IPS-15b (cell line): Measurements from ENCODE around the gene SIPA1L2.
A peak's percentile ranks its signal among the peaks of the same experiment; 100 is the strongest.

Experiments
- H3K27me3 ChIP-seq: one replicate; pipeline ENCODE4 v1.6.1; 2013; ENCODE audit warnings: low read length; ENCODE audit not compliant: control insufficient read depth, insufficient read depth
- H3K36me3 ChIP-seq: one replicate; pipeline ENCODE4 v1.6.1; 2013; ENCODE audit warnings: low read length; ENCODE audit not compliant: control insufficient read depth, insufficient read depth
- H3K4me1 ChIP-seq: one replicate; pipeline ENCODE4 v1.6.1; 2013; ENCODE audit warnings: mild to moderate bottlenecking, low read length; ENCODE audit not compliant: control insufficient read depth, insufficient read depth
- H3K4me3 ChIP-seq: one replicate; pipeline ENCODE4 v1.5.1; 2013; ENCODE audit warnings: low read depth, low read length
- H3K9ac ChIP-seq: one replicate; pipeline ENCODE4 v1.6.1; 2013; ENCODE audit warnings: low read depth, mild to moderate bottlenecking, low read length
- H3K9me3 ChIP-seq: one replicate; pipeline ENCODE4 v1.6.1; 2013; ENCODE audit warnings: mild to moderate bottlenecking, low read length; ENCODE audit not compliant: control insufficient read depth, insufficient read depth

Gene SIPA1L2

DNA sequence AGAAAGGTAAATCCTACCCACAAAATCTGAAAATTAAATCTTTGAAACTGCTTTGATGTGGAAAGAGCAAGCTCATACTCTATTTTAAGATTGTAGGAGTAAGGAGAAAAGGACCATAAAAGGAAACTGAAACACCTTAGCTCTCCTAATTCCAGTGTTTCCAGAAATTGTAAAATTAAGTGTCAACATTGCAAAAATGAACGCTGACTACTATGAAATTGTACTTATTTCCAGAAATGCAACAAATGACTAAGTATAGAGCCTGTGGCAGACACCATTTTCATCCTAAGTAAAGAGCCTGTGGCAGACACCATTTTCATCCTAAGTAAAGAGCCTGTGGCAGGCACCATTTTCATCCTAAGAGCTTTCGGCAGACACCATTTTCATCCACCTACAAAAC is 6.9 kb upstream of the SIPA1L2 start:
- Histone ChIP-seq H3K9ac (no peak overlapping the region), H3K27me3 (peaks cover 3% of the 10 kb centered on the region), H3K9me3 (no peaks in the 10 kb centered on the region), H3K4me3 (no peak overlapping the region), H3K4me1 (no peaks in the 10 kb centered on the region), H3K36me3 (no peaks in the 10 kb centered on the region)

DNA sequence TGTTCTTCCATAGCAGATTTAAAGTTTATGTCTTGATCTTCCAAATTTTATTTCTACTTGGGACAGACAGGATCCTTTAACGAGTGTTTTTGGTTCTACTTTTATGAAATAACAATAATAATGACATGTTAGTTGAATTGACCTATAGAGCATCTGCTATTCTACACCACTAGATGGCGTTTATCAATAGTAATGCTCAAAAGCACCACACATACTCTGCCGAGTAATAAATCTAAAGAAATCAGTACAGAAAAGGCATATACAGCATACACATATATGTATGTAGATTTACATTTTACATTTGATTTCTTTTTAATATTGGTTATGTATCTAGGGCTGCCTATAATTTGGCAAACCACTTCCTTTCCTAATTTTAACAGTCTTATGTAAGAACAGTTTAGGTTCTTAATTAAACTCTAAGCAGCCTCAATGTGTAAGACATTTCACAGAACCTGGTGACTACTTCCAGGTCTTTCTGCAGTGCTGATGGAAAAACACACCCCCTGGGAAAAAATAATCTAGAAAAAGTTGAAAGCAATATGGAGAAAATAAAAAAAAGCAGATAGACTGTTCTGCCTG is 5.9 kb upstream of the SIPA1L2 start:
- peaks cover 8% of the 10 kb centered on the region for H3K27me3 ChIP-seq
- no peaks in the 10 kb centered on the region for H3K4me1 ChIP-seq

DNA sequence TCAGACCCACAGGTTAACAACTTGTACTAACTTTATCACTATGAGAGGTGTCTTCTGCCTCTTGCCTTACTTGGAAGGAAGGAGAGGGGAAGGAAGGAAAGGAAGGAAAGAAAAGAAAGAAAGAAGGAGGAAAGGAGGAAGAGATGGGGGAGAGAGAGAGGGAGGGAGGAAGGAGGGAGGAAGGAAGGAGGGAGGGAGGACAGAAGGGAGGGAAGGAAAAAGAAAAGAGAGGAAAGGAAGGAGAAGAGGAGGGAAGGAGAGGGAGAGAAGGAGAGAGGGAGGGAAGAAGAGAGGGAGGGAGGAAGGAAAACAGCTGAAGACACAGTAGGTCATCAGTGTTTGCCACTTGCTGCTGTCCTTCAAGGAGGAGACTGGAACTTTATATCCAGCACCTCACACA is 5.3 kb upstream of the SIPA1L2 start:
- Histone ChIP-seq H3K27me3 (peaks cover 8% of the 10 kb centered on the region), H3K4me1 (no peaks in the 10 kb centered on the region), H3K9me3 (no peaks in the 10 kb centered on the region), H3K36me3 (no peaks in the 10 kb centered on the region), H3K4me3 (no peak overlapping the region), H3K9ac (no peak overlapping the region)

More for the DNA sequence above, 5.9 kb upstream of the SIPA1L2 start:
- H3K9me3 ChIP-seq: no peaks in the 10 kb centered on the region
- H3K36me3 ChIP-seq: no peaks in the 10 kb centered on the region
- no peak overlapping the region for H3K4me3 ChIP-seq
- no peak overlapping the region for H3K9ac ChIP-seq

DNA sequence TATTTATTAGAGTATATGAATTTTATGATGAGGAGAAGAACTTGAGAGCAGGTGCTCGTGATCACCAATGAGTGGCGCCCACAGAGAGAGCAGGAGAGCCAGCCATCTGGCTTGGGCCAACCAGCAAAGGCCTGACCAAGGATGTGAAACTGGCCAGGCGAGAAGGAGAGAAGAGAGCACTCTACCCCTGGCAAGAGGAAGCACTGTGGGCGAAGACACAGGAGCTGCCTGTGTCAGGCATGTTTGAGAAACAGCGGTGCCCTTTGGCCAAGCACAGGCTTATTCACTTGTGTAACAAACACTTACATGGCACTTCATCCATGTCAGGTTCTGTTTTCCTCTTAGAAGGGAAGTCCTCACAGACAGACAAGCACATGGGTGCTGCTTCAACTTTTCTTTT is 4.2 kb upstream of the SIPA1L2 start:
- Histone ChIP-seq H3K27me3 (peaks cover 11% of the 10 kb centered on the region), H3K4me3 (no peak overlapping the region), H3K4me1 (no peaks in the 10 kb centered on the region), H3K9me3 (no peaks in the 10 kb centered on the region), H3K9ac (no peak overlapping the region), H3K36me3 (no peaks in the 10 kb centered on the region)

DNA sequence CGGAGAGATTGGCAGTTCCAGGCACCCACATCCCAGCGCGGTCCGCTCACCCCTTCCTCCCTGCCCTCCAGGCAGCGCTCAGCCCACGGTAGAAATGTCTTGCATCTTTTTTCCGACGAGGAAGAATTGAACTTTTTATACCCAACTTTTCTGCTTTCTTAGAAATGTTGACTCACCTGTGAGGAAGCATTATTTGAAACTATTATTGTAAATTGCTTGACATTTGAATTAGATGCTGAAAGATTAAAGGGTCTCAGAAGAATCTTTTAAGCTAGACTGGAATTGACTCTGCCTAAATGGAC is 912 bp upstream of the SIPA1L2 start:
- Histone ChIP-seq H3K9ac (no peak overlapping the region), H3K27me3 (peaks cover 25% of the 10 kb centered on the region)

DNA sequence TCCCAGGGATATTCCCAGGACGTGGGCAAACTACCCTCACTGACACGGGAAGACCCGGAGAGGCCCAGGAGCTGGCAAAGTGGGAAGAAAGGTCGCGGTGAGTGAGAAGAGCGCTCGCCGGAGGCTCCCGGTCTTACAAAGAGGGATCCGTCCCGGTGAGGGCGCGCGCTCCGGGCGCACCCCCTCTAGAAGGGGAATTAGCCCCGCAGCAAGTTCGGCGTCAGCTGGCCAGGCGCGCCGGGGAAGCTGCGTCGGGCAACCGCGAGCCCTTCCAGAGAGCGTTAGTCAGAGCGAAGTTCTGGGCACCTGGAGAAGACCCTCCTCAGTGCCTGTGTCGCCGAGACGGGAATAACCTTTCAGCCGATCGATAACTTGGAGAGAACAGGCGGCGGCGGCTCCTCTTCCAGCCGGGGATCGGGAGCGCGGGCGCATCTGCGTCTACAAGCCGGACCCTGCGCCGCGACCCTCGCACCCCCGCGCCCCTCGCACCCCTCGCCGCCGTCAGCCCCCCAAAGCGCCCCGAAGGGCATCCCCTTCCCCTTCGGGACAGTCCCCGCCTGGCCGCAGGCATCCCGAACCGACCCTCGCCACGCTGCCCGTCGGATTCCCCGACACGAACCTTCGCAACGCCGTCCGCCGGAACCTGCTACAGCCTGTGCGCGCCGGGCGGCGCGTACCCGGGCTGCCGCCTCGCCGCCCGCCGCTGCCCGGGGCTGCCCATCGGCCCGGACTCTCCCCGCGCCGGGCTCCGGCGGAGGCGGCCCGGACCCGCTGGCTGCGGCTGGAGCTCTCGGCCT is 485 bp downstream of the SIPA1L2 start:
- Histone ChIP-seq H3K4me3 (peak overlapping the region; percentile 45), H3K36me3 (no peaks in the 10 kb centered on the region), H3K9me3 (no peaks in the 10 kb centered on the region), H3K9ac (no peak overlapping the region), H3K27me3 (peaks cover 25% of the 10 kb centered on the region), H3K4me1 (no peaks in the 10 kb centered on the region)

More for the DNA sequence above, 912 bp upstream of the SIPA1L2 start:
- H3K4me3 ChIP-seq: peak overlapping the region; percentile 30
- no peaks in the 10 kb centered on the region for H3K4me1 ChIP-seq
- H3K9me3 ChIP-seq: no peaks in the 10 kb centered on the region
- no peaks in the 10 kb centered on the region for H3K36me3 ChIP-seq

DNA sequence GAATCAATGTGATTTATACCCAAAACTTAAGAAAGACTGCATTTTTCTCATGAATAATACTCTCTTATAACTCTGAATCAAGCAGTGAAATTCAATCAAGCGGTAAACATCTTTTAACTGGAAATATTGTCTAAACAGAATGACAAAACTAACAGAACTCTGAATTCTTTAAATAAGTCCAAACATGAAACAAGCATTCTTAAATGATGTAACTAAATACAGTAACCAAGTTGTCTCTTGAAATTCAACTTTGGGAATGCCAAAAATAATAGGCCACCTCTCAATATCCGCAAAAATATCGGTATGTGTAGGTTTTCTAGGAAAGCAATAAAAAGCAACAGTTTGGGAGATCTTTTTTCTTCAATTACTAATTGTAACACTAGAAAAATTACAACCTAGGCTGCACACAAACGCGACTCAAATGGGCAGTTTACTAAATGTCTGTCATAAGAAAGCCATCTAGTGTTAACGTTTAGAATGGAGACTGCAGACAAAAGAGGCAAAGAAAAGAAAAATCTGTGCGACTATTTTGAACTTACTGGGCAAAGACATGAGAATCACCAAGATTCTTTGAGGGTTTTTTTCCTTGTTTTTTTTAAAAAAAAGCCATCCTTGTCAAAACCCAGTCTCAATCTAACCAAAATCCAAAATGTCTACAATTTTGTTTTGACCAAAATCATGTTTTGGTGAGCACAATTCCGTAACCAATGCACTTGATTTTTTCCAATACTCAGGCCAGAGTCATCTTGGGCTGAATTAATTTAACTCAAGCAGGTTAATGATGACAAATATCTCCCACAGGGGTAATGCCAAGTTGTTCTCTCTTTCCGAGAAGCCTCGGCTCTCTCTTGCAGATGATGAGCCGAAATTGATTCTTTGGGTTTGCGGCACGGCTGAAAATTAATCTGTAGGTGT is 1.3 kb downstream of the SIPA1L2 start:
- Histone ChIP-seq H3K4me1 (no peaks in the 10 kb centered on the region), H3K4me3 (peak overlapping the region; percentile 45), H3K9ac (no peak overlapping the region), H3K9me3 (no peaks in the 10 kb centered on the region), H3K36me3 (no peaks in the 10 kb centered on the region), H3K27me3 (peaks cover 25% of the 10 kb centered on the region)

DNA sequence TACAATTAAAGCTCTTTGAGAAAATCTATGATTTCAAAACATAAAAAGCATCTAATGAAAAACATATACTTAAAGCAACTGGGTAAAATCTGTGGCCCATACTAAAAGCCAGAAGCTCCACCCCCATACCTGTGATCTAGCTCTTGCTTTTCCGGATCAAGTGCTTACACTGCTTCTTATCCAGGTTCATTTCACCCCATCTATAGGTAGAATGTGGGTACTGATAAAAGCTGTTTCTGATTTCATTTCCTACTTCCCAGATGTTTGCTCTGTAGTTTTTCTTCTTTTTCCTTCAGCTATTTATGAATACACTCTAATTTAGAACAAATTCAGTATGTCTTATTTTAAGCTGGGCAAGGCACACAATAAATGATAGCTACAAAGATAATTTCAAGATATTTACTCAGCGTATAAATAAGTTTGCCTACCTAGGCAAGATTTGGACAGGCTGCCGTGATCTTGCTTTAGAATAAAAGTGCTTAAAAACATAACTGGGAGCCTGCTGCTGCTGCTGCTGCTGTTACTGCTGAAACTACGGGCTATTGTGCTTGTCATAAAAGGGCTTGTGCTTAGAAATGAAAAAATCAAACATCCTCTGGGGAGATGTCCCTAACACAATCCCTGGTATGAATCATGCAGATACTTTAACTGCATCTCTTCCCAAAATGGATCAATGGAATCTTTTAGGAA is 2.1 kb downstream of the SIPA1L2 start:
- H3K4me3 ChIP-seq: no peak overlapping the region
- H3K36me3 ChIP-seq: no peaks in the 10 kb centered on the region
- peaks cover 25% of the 10 kb centered on the region for H3K27me3 ChIP-seq
- no peaks in the 10 kb centered on the region for H3K9me3 ChIP-seq
- no peak overlapping the region for H3K9ac ChIP-seq
- peaks cover 2% of the 10 kb centered on the region for H3K4me1 ChIP-seq

DNA sequence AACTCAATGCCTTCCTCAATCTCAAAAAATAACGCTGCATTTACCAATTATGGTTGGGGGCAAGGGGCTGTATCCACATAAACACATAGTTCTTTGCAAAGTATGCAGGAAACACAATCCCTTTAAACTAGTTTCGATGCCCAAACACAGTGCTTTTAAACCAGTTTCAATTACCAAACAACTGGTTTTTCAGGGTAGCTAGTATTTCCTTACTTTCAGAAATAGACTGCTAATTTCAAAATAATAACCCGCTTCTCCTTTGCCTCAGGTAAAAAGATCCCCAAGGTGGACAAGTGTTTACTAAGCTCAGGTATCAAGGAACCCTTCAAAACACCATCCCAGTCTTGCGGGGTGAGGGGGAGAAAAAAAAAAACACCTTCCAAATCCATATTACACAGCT is 2.8 kb downstream of the SIPA1L2 start:
- H3K9ac ChIP-seq: no peak overlapping the region
- H3K9me3 ChIP-seq: no peaks in the 10 kb centered on the region
- H3K36me3 ChIP-seq: no peaks in the 10 kb centered on the region
- no peak overlapping the region for H3K4me3 ChIP-seq
- peaks cover 5% of the 10 kb centered on the region for H3K4me1 ChIP-seq
- H3K27me3 ChIP-seq: peaks cover 24% of the 10 kb centered on the region

DNA sequence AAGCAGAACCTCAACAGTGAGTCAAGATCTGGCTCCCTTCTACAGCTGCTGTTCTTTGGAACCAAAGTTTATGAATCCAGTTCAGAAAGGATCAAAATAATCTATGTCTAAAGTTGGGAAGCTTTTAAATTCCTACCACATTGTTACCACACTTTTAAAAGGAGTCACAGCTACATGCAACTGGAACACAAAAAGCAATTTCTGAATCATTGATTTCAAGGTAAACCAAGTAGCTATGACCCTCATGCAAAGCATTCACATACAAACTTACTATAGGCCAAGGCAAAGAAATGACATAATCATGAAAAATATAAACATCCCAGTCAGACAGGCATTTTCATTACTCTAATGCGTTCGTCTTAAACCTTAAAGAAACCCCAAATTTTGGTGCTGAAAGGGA is 3.5 kb downstream of the SIPA1L2 start:
- Histone ChIP-seq H3K4me1 (peaks cover 5% of the 10 kb centered on the region), H3K9ac (no peak overlapping the region), H3K27me3 (peaks cover 22% of the 10 kb centered on the region)

DNA sequence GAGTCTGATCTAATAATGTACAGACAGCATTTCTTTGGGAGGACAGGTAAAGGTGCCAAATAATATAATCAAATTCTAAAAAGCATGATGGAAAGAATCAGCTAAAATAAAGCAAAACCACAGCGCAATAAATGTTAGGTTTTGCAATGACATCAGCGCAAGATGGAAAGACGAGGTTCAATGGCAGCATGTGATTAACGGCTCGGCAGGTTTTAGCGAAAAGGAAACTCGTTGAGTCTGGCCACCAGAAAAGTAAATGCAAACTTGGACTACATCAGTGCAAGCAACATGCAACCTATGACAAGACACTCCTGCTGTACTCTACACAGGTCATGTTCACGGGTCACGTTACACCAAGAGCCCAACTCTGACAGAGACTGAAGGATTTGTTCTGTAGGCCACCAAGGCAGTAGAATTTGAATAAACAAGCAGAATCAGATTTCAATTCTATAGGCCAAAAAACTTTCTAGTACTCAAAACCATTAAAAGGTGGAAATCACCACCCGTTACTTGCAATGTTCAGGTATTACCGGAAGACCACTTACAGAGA is 4.5 kb downstream of the SIPA1L2 start:
- Histone ChIP-seq H3K27me3 (peaks cover 17% of the 10 kb centered on the region), H3K4me3 (no peak overlapping the region), H3K9me3 (no peaks in the 10 kb centered on the region), H3K9ac (no peak overlapping the region), H3K36me3 (no peaks in the 10 kb centered on the region), H3K4me1 (peaks cover 7% of the 10 kb centered on the region)

More for the DNA sequence above, 3.5 kb downstream of the SIPA1L2 start:
- H3K9me3 ChIP-seq: no peaks in the 10 kb centered on the region
- H3K36me3 ChIP-seq: no peaks in the 10 kb centered on the region
- H3K4me3 ChIP-seq: no peak overlapping the region
